HepG2 (cell line): ENCODE results near the gene PRDX2. TPM values are rescaled to one million over a fixed set of nuclear protein-coding genes. Genes with fewer than 3 reads are reported as not detected.

Source experiments
- CC2D1A ChIP-seq: sonication (generic); formaldehyde crosslinking; IDR thresholded peaks from 2 replicates; pipeline ENCODE4 v1.8.1; 2023; ENCODE audit warnings: mild to moderate bottlenecking, missing genetic modification reagents
- FOXJ3 ChIP-seq: sonication (generic); formaldehyde crosslinking; IDR thresholded peaks from 2 replicates; pipeline ENCODE4 v1.4.0; 2020; ENCODE audit warnings: missing genetic modification reagents, mild to moderate bottlenecking, borderline replicate concordance
- GATA4 ChIP-seq: sonication (generic); IDR thresholded peaks from 2 replicates; pipeline ENCODE4 v1.6.1; 2016; ENCODE audit warnings: antibody characterized with exemption, low read depth, borderline replicate concordance
- HMGA1 ChIP-seq: sonication (generic); formaldehyde crosslinking; conservative IDR thresholded peaks from 2 replicates; pipeline ENCODE4 v1.4.0; 2020; ENCODE audit warnings: missing genetic modification reagents
- HNRNPLL ChIP-seq: fragments of 200-400 bp; formaldehyde crosslinking; IDR thresholded peaks from 2 replicates; pipeline ENCODE4 v1.6.1; 2017; ENCODE audit warnings: mild to moderate bottlenecking, low read depth, low read length; ENCODE audit not compliant: poor library complexity, severe bottlenecking
- RXRA ChIP-seq: sonication (generic); formaldehyde crosslinking; IDR thresholded peaks from 2 replicates; pipeline ENCODE4 v1.5.1; 2020; ENCODE audit warnings: missing genetic modification reagents
- TARDBP ChIP-seq: sonication (generic); formaldehyde crosslinking; IDR thresholded peaks from 2 replicates; pipeline ENCODE4 v1.8.0; 2022; ENCODE audit warnings: mild to moderate bottlenecking, missing genetic modification reagents
- TFDP1 ChIP-seq: IDR thresholded peaks from 2 replicates; pipeline ENCODE4 v1.6.1; 2016; ENCODE audit warnings: missing compliant biosample characterization, missing genetic modification reagents, borderline replicate concordance
- ZBTB34 ChIP-seq: sonication (generic); formaldehyde crosslinking; IDR thresholded peaks from 2 replicates; pipeline ENCODE4 v1.8.0; 2022; ENCODE audit warnings: mild to moderate bottlenecking, missing genetic modification reagents
- ZNF142 ChIP-seq: sonication (generic); formaldehyde crosslinking; IDR thresholded peaks from 2 replicates; pipeline ENCODE4 v1.4.0; 2020; ENCODE audit warnings: missing genetic modification reagents
- ZNF557 ChIP-seq: sonication (generic); formaldehyde crosslinking; IDR thresholded peaks from 2 replicates; pipeline ENCODE4 v1.4.0; 2020; ENCODE audit warnings: missing genetic modification reagents
- ZZZ3 ChIP-seq: sonication (generic); formaldehyde crosslinking; IDR thresholded peaks from 2 replicates; pipeline ENCODE4 v1.4.0; 2020; ENCODE audit warnings: missing genetic modification reagents, mild to moderate bottlenecking, borderline replicate concordance
- polyA plus RNA-seq, 8 experiments: library from polyadenylated mRNA; depleted of rRNA in 3 of 8; stranded (reverse) in 7 of 8; unstranded in 1 of 8; fragments of >200 nt; fragmentation: Illumina TruSeq in 4 of 8; extraction: Trizol in 4 of 8; gene quantifications; 2 replicates each; pipeline versions ENCODE4 v1.2.1 to v1.2.3, GENCODE V29; 2011 to 2016; ENCODE audit warnings: low read depth in 4 of 8, missing spikeins in 1 of 8, mixed read lengths in 1 of 8; ENCODE audit not compliant: insufficient read depth in 1 of 8
- total RNA-seq, 5 experiments: library from RNA; depleted of rRNA; stranded (reverse); fragments of >200 nt; fragmentation: Illumina TruSeq; extraction: Trizol; gene quantifications; 2 replicates each; pipeline ENCODE4 v1.2.3, GENCODE V29; 2016; ENCODE audit warnings: low read depth in 1 of 5
- TF ChIP-seq, protein P1 (sequence below): sonication (generic); formaldehyde crosslinking; IDR thresholded peaks from 2 replicates; pipeline ENCODE4 v1.8.0; 2022; ENCODE audit warnings: missing genetic modification reagents, low read depth, mild to moderate bottlenecking, borderline replicate concordance
- TF ChIP-seq, protein P2 (sequence below), 2 experiments: sonication (generic) in 1 of 2; formaldehyde crosslinking in 1 of 2; IDR thresholded peaks; 2 replicates each; pipeline versions ENCODE4 v1.4.0 to v1.6.1; 2016 to 2020; ENCODE audit warnings: borderline replicate concordance in 1 of 2, low read depth in 1 of 2, mild to moderate bottlenecking in 1 of 2, missing genetic modification reagents in 1 of 2

PRDX2 gene
- total and polyA plus RNA-seq, 2 of the 13 experiments (the other 11 are each of a cell fraction or from before 2014, with no cell fraction given), result 218 to 381 TPM

GRCh38 chr19:12782424-12783290 is 18.9 kb downstream of the PRDX2 start (continued):
- no peak for TF ChIP-seq FOXJ3 (CRISPR knock-in tag)
- no peak for TF ChIP-seq TARDBP (CRISPR knock-in tag)
- TF ChIP-seq ZNF142 (CRISPR knock-in tag), result no peak
- TF ChIP-seq CC2D1A (CRISPR knock-in tag), result no peak
- TF ChIP-seq ZZZ3, result no peak
- 0 out of 2 replicates have a peak, but pooled peaks have one; percentile 22 for TF ChIP-seq RXRA (CRISPR knock-in tag)
- TF ChIP-seq, protein P1, sequence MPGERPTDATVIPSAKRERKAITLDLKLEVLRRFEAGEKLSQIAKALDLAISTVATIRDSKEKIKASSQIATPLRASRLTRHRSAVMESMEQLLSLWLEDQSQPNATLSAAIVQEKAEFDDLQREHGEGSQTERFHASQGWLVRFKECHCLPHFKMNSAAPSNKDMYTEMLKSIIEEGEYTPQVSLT (CRISPR knock-in tag), result no peak
- TF ChIP-seq HNRNPLL, result peak; percentile 76
- no peak for TF ChIP-seq ZBTB34
- no peak for TF ChIP-seq GATA4
- no peak for TF ChIP-seq HMGA1 (CRISPR knock-in tag)
- no peak; the same call in 1 of the 2 replicates for TF ChIP-seq TFDP1 (CRISPR knock-in tag)
- no peak for TF ChIP-seq ZNF557 (CRISPR knock-in tag)
- TF ChIP-seq, protein P2, sequence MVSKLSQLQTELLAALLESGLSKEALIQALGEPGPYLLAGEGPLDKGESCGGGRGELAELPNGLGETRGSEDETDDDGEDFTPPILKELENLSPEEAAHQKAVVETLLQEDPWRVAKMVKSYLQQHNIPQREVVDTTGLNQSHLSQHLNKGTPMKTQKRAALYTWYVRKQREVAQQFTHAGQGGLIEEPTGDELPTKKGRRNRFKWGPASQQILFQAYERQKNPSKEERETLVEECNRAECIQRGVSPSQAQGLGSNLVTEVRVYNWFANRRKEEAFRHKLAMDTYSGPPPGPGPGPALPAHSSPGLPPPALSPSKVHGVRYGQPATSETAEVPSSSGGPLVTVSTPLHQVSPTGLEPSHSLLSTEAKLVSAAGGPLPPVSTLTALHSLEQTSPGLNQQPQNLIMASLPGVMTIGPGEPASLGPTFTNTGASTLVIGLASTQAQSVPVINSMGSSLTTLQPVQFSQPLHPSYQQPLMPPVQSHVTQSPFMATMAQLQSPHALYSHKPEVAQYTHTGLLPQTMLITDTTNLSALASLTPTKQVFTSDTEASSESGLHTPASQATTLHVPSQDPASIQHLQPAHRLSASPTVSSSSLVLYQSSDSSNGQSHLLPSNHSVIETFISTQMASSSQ (IDR thresholded peaks at IDR 0.05; ENCODE audit: low read depth), result no peak
- TF ChIP-seq, protein P2 (CRISPR knock-in tag; IDR thresholded peaks at IDR 0.05; ENCODE audit: borderline replicate concordance), result peak; percentile 33; the same call in 1 of the 2 replicates
